Mesothelial cell of epicardium (in vitro differentiated cells): ENCODE measurements around the gene IFT122. TPM values are rescaled to one million over a fixed set of nuclear protein-coding genes. Genes with fewer than 3 reads are reported as not detected.

Experiments
- DNase-seq, 2 experiments: peaks; one replicate each; pipeline ENCODE4 v3.0.0; 2021; ENCODE audit warnings: low spot score in 2 of 2; ENCODE audit not compliant: unreplicated experiment in 2 of 2
- H3K27ac Mint-ChIP-seq: 2 replicates; pipeline ENCODE4 v1.8.0; 2021; ENCODE audit warnings: mixed read lengths
- H3K27me3 Mint-ChIP-seq: 2 replicates; pipeline ENCODE4 v1.8.0; 2021; ENCODE audit warnings: low read depth, mixed read lengths
- H3K36me3 Mint-ChIP-seq: 2 replicates; pipeline ENCODE4 v1.8.0; 2021; ENCODE audit warnings: mixed read lengths
- H3K4me1 Mint-ChIP-seq: 2 replicates; pipeline ENCODE4 v1.8.0; 2021; ENCODE audit warnings: mixed read lengths
- H3K4me3 Mint-ChIP-seq: 2 replicates; pipeline ENCODE4 v1.8.0; 2021; ENCODE audit warnings: mild to moderate bottlenecking, moderate library complexity, mixed read lengths
- H3K9me3 Mint-ChIP-seq: 2 replicates; pipeline ENCODE4 v1.8.0; 2021; ENCODE audit warnings: mixed read lengths
- total RNA-seq: library from RNA; stranded (reverse); gene quantifications from 3 replicates; pipeline ENCODE4 v1.2.1, GENCODE V29; 2021
- TF ChIP-seq, protein P1 (sequence below): fragments of 200-600 bp; sonication (generic); IDR thresholded peaks from one replicate; pipeline ENCODE4 v1.5.0; 2021; ENCODE audit warnings: antibody characterized with exemption; ENCODE audit not compliant: unreplicated experiment

IFT122 gene
- total RNA-seq, 1 donor from 2014 or later: 48.0 TPM

- H3K4me1 Mint-ChIP-seq: peaks cover 23% of the 10 kb centered on the region
- H3K4me3 Mint-ChIP-seq: no peak overlapping the region
- no peaks in the 10 kb centered on the region for H3K36me3 Mint-ChIP-seq
- TF ChIP-seq, protein P1, sequence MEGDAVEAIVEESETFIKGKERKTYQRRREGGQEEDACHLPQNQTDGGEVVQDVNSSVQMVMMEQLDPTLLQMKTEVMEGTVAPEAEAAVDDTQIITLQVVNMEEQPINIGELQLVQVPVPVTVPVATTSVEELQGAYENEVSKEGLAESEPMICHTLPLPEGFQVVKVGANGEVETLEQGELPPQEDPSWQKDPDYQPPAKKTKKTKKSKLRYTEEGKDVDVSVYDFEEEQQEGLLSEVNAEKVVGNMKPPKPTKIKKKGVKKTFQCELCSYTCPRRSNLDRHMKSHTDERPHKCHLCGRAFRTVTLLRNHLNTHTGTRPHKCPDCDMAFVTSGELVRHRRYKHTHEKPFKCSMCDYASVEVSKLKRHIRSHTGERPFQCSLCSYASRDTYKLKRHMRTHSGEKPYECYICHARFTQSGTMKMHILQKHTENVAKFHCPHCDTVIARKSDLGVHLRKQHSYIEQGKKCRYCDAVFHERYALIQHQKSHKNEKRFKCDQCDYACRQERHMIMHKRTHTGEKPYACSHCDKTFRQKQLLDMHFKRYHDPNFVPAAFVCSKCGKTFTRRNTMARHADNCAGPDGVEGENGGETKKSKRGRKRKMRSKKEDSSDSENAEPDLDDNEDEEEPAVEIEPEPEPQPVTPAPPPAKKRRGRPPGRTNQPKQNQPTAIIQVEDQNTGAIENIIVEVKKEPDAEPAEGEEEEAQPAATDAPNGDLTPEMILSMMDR: no peak
- H3K27me3 Mint-ChIP-seq: no peaks in the 10 kb centered on the region
- no peak overlapping the region for H3K27ac Mint-ChIP-seq
- no peaks in the 10 kb centered on the region for H3K9me3 Mint-ChIP-seq
- no peak for DNase-seq
Observed at GRCh38 chr3:129529436-129530210, 89.6 kb downstream of the IFT122 start.

GRCh38 chr3:129530251-129530791, 90.3 kb downstream of the IFT122 start:
- TF ChIP-seq, protein P1: no peak
- no peaks in the 10 kb centered on the region for H3K27me3 Mint-ChIP-seq
- no peak for DNase-seq
- no peaks in the 10 kb centered on the region for H3K36me3 Mint-ChIP-seq
- no peaks in the 10 kb centered on the region for H3K9me3 Mint-ChIP-seq
- H3K4me1 Mint-ChIP-seq: peaks cover 28% of the 10 kb centered on the region
- no peak overlapping the region for H3K4me3 Mint-ChIP-seq
- H3K27ac Mint-ChIP-seq: no peak overlapping the region

DNA sequence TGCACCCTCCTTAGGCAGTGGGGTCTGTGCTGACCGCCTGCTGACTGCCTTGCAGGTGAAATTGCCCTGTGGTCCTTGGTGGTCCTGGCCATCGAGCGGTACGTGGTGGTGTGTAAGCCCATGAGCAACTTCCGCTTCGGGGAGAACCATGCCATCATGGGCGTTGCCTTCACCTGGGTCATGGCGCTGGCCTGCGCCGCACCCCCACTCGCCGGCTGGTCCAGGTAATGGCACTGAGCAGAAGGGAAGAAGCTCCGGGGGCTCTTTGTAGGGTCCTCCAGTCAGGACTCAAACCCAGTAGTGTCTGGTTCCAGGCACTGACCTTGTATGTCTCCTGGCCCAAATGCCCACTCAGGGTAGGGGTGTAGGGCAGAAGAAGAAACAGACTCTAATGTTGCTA, 90.8 kb downstream of the IFT122 start:
- no peaks in the 10 kb centered on the region for H3K27me3 Mint-ChIP-seq
- H3K4me1 Mint-ChIP-seq: peaks cover 28% of the 10 kb centered on the region
- no peaks in the 10 kb centered on the region for H3K9me3 Mint-ChIP-seq
- TF ChIP-seq, protein P1: no peak
- H3K36me3 Mint-ChIP-seq: no peaks in the 10 kb centered on the region
- no peak overlapping the region for H3K27ac Mint-ChIP-seq
- DNase-seq: no peak
- H3K4me3 Mint-ChIP-seq: no peak overlapping the region

- H3K27me3 Mint-ChIP-seq: no peaks in the 10 kb centered on the region
- H3K9me3 Mint-ChIP-seq: no peaks in the 10 kb centered on the region
- H3K27ac Mint-ChIP-seq: no peak overlapping the region
- DNase-seq: no peak
- no peak overlapping the region for H3K4me3 Mint-ChIP-seq
- H3K4me1 Mint-ChIP-seq: peaks cover 28% of the 10 kb centered on the region
- TF ChIP-seq, protein P1: no peak
- no peaks in the 10 kb centered on the region for H3K36me3 Mint-ChIP-seq
Observed at GRCh38 chr3:129531699-129532098, 91.7 kb downstream of the IFT122 start.

GRCh38 chr3:129532261-129532660, 92.2 kb downstream of the IFT122 start:
- no peaks in the 10 kb centered on the region for H3K9me3 Mint-ChIP-seq
- no peaks in the 10 kb centered on the region for H3K27me3 Mint-ChIP-seq
- H3K4me3 Mint-ChIP-seq: no peak overlapping the region
- no peaks in the 10 kb centered on the region for H3K36me3 Mint-ChIP-seq
- peaks cover 28% of the 10 kb centered on the region for H3K4me1 Mint-ChIP-seq
- no peak overlapping the region for H3K27ac Mint-ChIP-seq
- no peak for DNase-seq
- TF ChIP-seq, protein P1: no peak
